ENCODE data around the gene CATSPERB.
"Not testable (repeated sequence)": the region's sequence is repeated elsewhere in the genome, so short reads cannot be mapped to it uniquely, and the experiment has no call there.

Gene CATSPERB, protein sequence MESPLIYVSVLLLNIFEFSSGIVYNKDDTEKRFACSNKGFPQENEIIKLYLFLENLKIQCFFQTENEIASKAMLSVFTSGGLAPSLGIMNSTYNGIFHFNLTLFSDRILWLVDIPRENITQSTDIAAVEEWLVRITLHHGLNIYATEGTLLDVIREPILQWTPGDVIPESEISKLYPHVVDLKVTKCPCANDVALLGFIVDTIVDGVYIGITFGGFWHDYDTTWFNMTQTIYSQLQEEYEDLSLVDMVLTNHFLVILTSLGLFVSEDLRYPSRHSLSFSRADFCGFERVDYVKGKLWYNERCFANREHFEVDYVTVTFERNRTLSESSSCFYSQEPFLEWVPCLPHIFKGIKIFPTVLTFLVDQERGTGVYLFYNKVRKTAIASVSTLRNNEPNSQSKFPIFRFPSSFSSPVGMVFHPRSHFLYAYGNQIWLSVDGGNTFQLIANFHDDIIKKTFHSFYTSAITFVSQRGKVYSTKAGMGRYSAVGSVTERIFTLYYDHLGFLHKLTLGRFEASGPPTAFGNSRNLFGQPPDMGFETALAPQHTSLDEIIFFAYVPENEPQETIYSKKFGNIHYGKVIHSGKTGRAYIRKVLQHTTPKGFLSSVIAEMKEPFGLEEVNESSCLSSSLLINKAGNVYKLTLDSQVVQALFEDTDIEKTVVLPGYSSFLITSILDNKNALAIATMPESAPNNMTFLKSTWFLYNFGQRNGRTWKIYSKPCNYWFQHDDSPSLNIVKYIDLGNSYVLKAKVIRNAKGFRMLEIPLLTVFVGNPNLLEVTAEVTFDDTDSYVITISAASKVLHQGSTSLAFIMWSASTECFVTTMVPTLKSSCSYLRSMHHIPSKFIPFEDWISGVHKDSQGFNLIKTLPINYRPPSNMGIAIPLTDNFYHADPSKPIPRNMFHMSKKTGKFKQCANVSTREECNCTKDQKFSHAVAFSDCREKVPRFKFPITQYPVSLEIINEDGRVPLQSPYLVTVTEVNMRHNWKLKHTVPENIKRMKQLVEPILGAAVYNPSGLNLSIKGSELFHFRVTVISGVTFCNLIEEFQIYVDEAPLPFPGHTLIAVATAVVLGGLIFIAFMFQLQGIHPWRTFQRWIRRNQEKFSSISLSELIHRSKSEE

DNA sequence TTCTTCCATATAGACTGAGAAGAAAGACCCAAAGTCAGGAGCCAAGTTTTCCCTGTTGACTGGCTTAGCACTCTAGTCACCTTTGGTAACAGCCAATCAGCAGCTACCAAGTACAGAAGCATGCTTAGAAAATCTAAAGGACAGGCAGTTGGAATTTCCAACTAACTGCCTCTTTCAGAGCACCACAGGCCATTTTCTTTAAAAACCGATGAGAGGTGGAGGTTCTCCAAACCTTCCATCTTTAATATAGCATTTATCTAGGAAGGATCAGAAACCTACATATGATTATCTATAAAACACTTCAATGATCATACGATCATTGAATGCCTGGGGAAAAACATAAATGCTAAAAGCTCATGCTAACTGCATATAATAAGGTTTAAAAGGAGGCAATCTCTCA lies at the start of gene CATSPERB:
Gene CATSPERB, minus strand, starts transcription at position 101 of the 400 bp plus-strand sequence. CDS start 2,607 bp downstream, outside the sequence.
- DNase-seq, result no peak

DNA sequence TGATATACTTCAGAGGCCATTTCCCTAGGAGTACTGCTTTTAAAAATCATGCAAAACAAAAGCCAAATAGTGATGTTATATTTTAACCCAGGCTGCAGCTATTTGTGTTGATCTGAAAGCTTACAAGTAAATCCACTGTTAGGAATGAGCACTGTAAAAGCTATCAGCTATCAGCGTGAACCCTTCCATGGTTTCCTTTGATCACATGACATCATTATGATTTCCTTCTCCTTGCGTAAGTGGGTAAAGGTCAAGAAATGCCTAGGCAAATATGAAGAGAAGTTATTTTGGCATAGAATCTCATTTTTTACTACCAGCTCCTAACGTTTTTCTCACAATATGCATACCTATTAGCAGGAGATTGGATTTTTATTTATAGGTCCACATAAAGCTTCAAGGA lies 48.6 kb upstream of the CATSPERB start:
- DNase-seq, result no peak

DNA sequence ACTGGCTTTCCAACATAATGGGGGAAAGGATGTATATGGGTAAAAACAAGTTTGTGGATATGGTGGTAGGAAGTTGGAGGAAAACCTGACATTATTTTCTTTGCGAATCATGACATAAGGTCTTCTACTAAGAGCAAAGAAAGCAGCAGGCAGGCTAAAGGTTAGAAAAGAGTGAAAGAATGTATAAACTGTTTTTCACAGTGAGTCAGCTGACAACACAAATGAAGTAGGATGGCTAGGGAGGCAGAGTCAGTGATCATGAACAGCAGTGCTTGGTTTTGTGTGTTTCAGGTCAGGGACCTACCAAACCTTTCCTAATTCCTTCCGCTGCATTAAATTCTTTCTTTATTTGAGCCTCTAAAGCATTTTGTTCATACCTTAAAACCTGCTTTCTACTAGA lies 46.3 kb upstream of the CATSPERB start:
- no peak for DNase-seq

DNA sequence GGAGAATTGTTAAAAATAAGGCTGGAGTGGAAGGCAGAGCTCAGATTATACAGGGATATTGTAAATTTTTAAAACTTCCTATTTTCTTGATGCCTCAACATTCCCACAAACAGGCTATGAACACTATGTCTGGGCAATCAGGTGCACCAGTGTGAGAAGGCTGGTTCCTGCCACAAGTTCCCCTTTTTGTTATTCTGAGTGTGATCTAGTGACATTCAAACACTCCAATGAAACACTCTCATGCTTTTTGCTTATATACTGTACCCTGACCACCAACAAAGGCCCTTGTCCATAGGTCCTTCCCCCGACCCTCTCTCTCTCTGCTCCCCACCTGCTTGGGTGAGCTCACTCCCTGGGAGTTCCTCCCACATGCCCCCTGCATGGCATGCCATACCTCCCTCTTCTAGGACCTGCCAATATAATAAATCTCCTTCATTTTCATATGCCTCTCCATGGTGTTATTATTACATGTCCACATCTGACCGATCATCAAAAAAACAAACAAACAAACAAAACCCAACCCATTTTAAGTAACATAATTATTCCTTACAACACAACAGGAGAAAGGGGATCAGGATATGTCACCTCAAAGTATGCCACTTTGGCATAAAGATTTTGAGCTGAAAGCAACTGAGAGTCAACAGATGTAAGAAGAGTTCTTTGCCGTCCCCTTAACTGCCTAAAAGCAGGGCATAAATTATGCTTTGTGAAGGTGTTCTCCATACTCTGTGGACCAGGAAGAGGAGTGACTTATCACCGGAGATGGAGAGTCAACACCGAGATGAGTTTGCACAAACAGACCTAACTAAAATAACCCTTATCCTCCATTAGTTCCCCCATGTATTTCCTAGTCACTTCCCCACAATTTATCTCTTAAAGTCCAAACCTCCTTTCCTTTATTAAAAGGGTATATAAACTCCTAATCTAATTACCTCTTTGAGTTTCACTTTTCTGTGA lies 42.5 kb upstream of the CATSPERB start:
- no peak for DNase-seq

DNA sequence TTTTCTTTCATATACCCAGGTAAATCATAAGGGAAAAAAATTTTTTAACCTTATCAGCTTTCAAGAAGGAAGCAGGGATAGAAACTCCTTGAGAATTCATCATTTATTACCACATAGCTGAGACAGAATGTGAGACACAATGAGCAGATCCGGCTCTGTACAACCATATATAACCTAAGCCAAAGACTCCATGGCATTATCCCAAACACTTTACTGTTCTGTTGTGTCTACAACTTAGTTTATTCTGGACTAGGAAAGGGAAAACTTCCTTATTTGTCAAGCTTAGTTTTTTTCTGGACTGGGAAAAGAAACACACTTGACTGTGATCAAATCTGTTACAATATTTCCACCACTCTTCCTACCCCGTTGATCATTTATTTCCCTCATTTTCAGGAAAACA lies 38.3 kb upstream of the CATSPERB start:
- no peak for DNase-seq

DNA sequence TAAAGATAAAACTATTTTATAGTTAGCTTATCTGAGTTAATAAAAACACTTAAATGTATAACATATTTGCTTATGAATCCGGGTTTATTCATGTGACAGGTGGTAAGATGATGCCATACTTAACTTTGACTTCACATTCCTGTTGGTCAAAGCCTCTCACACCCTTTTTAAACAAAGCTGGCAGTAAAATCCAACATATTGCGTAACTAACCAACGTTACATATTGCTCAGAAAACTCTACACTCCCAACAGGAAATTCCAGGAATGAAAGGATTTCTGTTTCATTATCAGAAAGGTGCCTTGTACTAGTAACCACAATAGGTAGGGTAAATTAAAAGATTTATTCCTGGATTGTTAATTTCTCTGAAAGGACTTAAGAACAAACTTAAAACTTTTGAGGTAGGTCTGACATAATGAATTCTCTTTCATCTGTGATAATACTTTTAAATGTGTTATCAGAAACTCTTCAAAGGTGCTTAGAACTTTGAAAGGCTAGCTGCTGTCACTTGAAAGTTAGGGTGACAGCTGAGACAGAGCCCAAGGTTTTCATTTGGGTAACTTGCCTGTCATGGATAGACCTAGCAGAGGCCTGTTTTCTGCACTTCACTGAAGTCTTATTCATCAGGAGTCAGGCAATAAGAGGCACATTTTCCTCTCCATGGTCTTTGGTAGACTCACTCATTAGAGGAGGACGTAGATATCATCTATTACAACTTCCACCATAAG lies 23.8 kb upstream of the CATSPERB start:
- DNase-seq, result peak; percentile 15

DNA sequence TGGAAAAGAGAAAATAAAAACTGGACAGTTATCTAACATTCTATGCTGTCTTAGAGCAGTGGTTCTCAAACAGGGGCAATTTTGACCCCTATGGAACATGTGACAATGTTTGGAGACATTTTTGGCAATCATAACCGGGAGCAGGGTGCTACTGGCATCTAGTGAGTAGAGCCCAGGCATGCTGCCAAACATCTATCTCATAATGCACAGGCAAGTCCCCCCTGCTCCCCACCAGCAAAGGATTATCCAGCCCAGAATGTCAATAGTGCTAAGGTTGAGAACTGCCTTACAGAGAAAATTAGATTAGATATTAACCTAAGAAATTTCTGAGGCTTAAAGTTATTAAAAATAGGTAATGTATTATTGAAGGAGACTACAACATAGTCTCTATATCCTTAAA lies 22.9 kb upstream of the CATSPERB start:
- no peak for DNase-seq

DNA sequence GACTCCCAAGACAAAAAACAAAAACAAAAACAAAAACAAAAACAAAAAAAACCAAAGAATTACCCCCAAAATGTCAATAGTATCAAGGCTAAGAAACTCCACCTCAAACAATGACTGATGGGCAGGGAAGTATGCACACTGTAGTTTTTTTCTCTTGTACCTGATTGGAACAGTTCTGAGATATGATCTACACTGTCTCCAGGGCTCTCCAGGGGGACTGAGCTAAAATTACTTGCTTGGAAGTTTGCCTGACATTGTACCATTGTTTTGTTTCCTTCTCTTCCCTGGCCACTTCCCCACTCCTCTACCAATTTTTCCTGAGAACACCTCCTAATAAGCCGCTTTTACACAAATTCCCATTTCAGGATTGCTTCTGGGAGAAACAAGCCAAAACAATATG lies 22.3 kb upstream of the CATSPERB start:
- no peak for DNase-seq

DNA sequence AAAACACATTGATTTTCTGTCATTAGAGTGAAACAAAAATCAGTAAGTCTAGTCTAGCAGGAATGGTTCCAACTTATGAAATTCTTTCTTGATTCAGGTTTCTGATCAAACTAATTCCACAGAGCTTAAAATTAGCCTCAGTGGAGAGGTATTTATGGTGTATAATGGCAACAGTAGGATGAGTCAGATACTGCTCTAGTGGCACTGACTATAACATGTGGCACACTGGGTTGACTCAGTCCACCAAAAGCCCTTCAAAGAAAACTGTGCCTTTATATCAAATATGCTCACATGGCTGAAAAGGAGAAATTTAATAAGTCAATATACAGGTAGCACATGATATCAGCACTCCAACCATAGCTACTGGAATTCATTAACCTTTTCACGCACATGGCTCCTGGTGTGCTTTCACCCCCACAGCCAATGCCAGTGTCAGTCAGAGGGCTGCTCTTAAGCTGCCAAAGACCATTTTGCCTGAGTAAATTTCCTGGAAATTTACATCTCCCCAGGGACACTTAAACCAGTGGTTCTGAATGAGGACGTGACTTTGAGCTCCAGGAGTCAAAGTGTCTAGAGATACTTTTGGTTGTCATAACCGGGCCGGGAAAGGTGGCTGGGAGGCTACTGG lies 21.7 kb upstream of the CATSPERB start:
- DNase-seq, result no peak

DNA sequence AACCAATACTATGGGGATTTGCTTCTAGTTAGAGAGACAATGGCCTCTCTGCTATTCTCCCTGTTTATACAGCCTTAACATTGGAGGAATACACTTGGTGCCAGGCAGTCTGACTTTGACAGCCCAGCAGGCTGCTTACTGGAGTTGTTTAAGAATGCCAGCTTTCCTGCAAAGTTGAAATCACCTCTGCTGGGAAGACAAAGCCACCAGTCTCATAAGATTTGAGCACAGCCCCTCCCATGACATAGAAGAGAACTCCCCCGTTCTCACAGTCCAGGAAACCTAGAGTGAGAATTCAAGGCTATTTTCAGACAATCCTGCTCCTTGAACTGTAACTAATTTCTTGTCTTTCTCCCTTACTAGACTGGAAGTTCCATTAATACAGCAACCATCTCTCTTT lies 21.1 kb upstream of the CATSPERB start:
- DNase-seq, result no peak

DNA sequence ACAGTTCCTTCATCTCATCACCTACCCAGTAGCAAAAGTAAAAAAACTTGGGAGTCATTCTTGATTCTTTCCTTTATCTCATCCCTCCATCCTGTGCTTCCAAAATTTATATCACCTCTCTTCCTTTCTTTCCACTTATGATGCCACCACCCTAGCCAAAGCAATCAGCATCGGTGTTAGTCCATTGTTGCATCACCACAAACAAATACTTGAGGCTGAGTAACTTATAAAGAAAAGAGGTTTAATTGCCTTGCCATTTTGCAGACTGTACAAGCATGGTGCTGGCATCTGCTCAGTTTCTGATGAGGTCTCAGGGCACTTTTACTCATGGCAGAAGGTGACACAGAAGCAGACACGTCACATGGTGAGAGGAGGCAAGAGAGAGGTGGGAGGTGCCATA lies 19.8 kb upstream of the CATSPERB start:
- DNase-seq, result no peak

DNA sequence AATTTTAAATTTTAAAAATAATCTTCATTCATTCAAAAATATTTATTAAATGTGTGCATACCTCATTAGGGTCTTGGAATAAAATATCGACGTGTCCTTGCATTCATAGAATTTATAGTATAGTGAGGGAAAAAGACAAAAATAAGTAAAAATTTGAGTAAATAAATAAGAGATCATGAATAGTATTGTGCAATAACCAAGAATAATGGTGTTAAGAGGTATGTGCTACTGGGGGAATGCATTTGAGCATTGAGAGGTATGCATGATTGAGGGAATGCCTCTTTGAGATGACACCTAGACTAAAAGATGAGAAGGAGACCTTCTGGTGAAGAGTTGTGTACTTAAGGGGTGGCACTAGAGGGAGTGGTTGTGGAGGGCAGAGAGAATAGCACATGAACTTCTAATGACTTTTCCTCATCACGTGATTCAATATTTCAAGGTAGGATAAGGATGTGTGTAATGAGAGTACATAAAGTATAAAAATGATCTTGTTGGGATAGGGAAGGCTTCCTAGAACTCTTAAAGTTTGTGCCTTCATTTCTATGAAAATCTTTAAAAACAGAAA lies 18.8 kb upstream of the CATSPERB start:
- no peak for DNase-seq

DNA sequence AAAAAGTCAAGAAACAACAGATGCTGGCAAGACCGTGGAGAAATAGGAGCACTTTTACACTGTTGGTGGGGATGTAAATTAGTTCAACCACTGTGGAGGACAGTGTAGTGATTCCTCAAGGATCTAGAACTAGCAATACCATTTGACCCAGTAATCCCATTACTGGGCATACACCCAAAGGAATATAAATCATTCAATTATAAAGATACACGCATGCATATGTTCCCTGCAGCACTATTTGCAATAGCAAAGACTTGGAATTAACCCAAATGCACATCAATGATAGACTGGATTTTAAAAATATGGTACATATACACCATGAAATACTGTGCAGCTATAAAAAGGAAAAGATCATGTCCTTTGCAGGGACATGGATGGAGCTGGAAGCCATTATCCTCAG lies 18.0 kb upstream of the CATSPERB start:
- no peak for DNase-seq

DNA sequence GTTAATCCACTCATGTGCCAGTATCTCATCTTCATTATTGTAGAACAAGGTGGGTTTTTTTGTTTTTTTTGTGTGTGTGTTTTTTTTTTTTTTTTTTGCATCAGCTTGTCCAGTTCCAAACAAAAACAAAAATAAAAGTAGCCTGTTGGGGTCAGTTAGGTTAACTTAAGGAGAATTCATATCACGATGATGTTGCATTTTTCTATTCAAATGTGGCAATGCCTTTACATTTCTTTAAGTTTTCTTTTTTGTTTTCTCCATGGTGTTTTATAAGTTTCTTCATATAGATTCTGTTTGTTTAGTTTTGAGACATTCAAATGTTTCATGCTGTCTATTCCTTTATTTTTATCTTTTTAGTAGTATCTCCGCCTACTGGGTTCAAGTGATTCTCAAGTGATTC lies 16.2 kb upstream of the CATSPERB start:
- DNase-seq, result no peak

DNA sequence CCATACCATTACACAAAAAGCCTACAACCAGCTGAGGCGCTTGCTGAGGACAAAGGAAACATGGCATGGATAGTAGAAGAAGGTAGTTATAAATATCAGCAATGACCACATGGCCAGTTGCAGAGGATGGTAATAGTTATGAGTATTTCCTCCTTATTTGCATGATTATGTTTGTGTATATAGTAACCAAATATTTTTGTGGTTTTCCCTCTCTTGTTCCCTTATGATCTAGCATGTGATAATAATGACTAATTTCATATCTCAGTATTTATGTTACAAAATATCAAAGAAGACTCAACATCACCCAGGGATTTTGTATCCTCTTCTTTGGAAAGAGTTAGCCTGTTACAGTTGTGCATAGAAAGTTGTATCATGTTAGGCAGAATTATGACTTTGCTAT lies 13.5 kb upstream of the CATSPERB start:
- no peak for DNase-seq

DNA sequence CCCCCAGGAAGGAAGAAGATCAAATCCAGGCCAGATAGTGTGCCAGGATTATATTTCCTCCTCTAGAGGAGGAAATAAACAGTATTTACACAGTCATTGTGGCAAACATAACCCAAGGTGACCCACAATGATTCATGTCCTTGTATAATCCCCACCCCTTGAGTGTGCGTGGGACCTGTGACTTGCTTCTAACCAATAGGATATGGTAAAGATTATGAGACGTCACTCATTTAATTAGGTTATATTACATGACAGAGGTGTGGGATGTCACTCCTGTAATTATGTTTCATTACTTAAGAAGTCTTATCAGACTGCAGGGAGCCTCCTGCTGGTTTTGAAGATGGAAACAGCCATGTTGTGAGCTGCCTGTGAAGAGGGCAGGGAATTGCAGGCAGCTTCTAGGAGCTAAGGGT lies 12.2 kb upstream of the CATSPERB start:
- no peak for DNase-seq

DNA sequence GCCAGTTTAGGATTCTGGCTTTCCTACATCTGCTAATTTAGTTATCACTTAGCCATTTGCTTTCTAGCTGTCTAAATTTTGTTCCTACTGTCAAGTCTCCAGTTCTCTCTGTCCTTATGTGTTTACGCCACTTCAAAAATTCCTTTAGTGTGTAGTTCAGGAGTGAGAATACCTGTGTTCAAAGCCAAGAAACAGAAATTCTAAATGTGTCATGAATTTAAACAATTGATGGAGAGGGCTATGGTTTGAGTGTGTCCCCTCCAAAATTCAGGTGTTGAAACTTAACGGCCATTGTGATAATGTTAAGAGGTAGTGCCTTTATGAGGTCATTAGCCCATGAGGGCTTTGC lies 11.4 kb upstream of the CATSPERB start:
- no peak for DNase-seq

DNA sequence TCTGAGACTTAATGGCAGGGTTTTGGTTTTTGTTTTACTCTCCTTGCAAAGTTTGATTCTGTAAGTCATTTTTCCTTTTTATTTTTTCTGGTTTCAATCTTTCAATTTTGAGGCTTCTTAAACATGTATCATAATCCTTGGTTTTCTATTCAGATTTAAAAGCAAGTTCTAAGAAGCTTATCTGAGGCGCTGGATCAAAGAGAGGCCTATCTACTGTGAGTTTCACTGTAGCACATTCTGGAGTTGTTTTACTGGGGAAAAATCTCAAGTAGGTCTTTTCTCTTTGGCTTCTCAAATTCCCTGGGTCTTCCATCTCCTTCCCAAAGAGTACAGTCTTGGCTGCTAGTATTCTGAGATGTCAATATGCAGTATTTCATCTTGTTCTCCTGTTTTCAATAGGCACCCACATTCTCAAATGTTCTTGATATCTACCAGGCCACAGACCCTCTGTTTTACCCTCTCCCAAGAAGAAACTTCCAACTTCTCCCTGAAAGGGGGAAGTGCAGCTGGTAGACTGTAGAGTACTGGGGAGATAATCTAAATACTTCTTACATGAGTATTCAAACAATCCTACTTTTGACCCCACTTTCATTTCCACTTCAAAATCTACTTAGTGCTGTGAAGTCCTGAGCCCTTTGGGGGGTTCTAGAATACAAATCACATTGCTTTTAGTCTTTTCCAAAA lies 10.9 kb upstream of the CATSPERB start:
- no peak for DNase-seq

DNA sequence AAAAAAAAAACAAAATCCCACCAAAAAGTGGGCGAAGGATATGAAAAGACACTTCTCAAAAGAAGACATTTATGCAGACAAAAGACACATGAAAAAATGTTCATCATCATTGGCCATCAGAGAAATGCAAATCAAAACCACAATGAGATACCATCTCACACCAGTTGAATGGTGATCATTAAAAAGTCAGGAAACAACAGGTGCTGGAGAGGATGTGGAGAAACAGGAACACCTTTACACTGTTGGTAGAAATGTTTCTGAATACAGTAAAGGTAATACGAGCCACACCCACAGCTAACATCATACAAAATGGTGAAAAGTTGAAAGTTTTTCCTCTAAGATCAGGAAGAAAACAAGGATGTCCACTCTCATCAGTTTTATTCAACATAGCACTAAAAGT lies 8.0 kb upstream of the CATSPERB start:
- not testable (repeated sequence) for DNase-seq

DNA sequence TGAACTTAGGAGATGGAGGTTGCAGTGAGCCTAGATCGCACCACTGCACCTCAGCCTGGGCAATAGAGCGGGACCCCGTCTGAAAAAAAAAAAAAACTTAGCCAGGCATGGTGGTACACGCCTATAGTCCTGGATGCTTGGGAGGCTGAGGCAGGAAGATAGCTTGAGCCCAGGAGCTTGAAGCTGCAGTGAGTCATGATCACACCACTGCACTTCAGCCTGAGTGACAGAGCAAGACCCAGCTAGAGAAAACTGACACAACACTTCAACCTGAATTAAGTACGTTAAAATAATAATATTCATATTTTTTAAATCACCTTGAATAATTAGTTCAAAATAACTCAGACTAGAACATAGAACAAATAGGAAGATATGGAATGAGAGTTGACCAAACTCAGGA lies 5.7 kb upstream of the CATSPERB start:
- DNase-seq, result no peak
